NCI-H2029 (cell line): ENCODE results near the gene FAM200C.

Experiments used
- DNase-seq: peaks from one replicate; lab custom pipeline; 2025; lab: John Stamatoyannopoulos, UW

FAM200C gene

GRCh38 chr5:160367261-160367660 lies 32.6 kb downstream of the FAM200C start:
- no peak for DNase-seq

GRCh38 chr5:160366230-160366629 lies 33.6 kb downstream of the FAM200C start:
- DNase-seq = no peak

- no peak for DNase-seq
Observed at GRCh38 chr5:160363660-160364395, 36.0 kb downstream of the FAM200C start.

GRCh38 chr5:160363211-160363610 lies 36.6 kb downstream of the FAM200C start:
- DNase-seq = peak; percentile 7

GRCh38 chr5:160361624-160362228 lies 38.1 kb downstream of the FAM200C start:
- DNase-seq = no peak

GRCh38 chr5:160360310-160360709 lies 39.5 kb downstream of the FAM200C start:
- no peak for DNase-seq

GRCh38 chr5:160359816-160360215 lies 40.0 kb downstream of the FAM200C start:
- no peak for DNase-seq

GRCh38 chr5:160359242-160359641 lies 40.6 kb downstream of the FAM200C start:
- no peak for DNase-seq

GRCh38 chr5:160357861-160358411 lies 41.9 kb downstream of the FAM200C start:
- DNase-seq = no peak

GRCh38 chr5:160357394-160357793 lies 42.5 kb downstream of the FAM200C start:
- no peak for DNase-seq

GRCh38 chr5:160356550-160357347 lies 43.1 kb downstream of the FAM200C start:
- DNase-seq = no peak

GRCh38 chr5:160354666-160355065 lies 45.2 kb downstream of the FAM200C start:
- no peak for DNase-seq

GRCh38 chr5:160353379-160353778 lies 46.5 kb downstream of the FAM200C start:
- DNase-seq = no peak

- no peak for DNase-seq
Observed at GRCh38 chr5:160352308-160352707, 47.5 kb downstream of the FAM200C start.

- no peak for DNase-seq
Observed at GRCh38 chr5:160349935-160350303, 49.9 kb downstream of the FAM200C start.

- no peak for DNase-seq
Observed at GRCh38 chr5:160349249-160349934, 50.5 kb downstream of the FAM200C start.

GRCh38 chr5:160348080-160348479 lies 51.8 kb downstream of the FAM200C start:
- no peak for DNase-seq

- DNase-seq = no peak
Observed at GRCh38 chr5:160347448-160347847, 52.4 kb downstream of the FAM200C start.
